HG02884 (cell line): ENCODE data around the gene RPP30.

Experiments used
- ATAC-seq: cut with Tn5 transposase; IDR thresholded peaks from one replicate; pipeline ENCODE4 v1.9.1; 2021; ENCODE audit warnings: mild to moderate bottlenecking, moderate library complexity; ENCODE audit not compliant: unreplicated experiment

Gene RPP30

GRCh38 chr10:90915766-90916075 lies 43.9 kb downstream of the RPP30 start:
- no peak for ATAC-seq

- no peak for ATAC-seq
These were observed 44.8 kb downstream of the RPP30 start for GRCh38 chr10:90916392-90917237.

GRCh38 chr10:90917238-90917967 lies 45.6 kb downstream of the RPP30 start:
- no peak for ATAC-seq

- ATAC-seq: no peak
These were observed 46.2 kb downstream of the RPP30 start for GRCh38 chr10:90917968-90918318.

GRCh38 chr10:90919683-90920574 lies 48.2 kb downstream of the RPP30 start:
- no peak for ATAC-seq

GRCh38 chr10:90920986-90921666 lies 49.4 kb downstream of the RPP30 start, which contains the start of gene ANKRD1:
Gene ANKRD1 (minus strand): TSS chr10:90921087. CDS start chr10:90921027, 60 bp downstream.
- no peak for ATAC-seq

GRCh38 chr10:90921906-90922305 lies 50.1 kb downstream of the RPP30 start:
- ATAC-seq: no peak

GRCh38 chr10:90923111-90923731 lies 51.4 kb downstream of the RPP30 start:
- no peak for ATAC-seq

GRCh38 chr10:90924552-90924951 lies 52.8 kb downstream of the RPP30 start:
- no peak for ATAC-seq

- no peak for ATAC-seq
These were observed 53.6 kb downstream of the RPP30 start for GRCh38 chr10:90925079-90926029.

GRCh38 chr10:90927293-90927692 lies 55.5 kb downstream of the RPP30 start:
- ATAC-seq: no peak

GRCh38 chr10:90929179-90929578 lies 57.4 kb downstream of the RPP30 start:
- no peak for ATAC-seq

- no peak for ATAC-seq
These were observed 58.5 kb downstream of the RPP30 start for GRCh38 chr10:90930070-90930837.

- ATAC-seq: no peak
These were observed 59.4 kb downstream of the RPP30 start for GRCh38 chr10:90930971-90931871.

GRCh38 chr10:90935581-90936275 lies 64.0 kb downstream of the RPP30 start:
- ATAC-seq: no peak

- ATAC-seq: no peak
These were observed 64.5 kb downstream of the RPP30 start for GRCh38 chr10:90936276-90936659.
